ENCODE data around the gene VPS35L. TPM values are rescaled to one million over a fixed set of nuclear protein-coding genes. Genes with fewer than 3 reads are reported as not detected.

The VPS35L gene
- total RNA-seq, 1 donor from 2014 or later: 23.8 TPM

GRCh38 chr16:19655242-19655777 lies 99.8 kb downstream of the VPS35L start:
- no peaks in the 10 kb centered on the region for H3K27me3 ChIP-seq (ENCODE audit: low read depth)
- intact Hi-C loops (cut with micrococcal nuclease): no loop called here
- no peaks in the 10 kb centered on the region for H3K4me1 ChIP-seq
- no peak overlapping the region for H3K27ac ChIP-seq (replicated peaks)
- H3K9me3 ChIP-seq (replicated peaks): no peaks in the 10 kb centered on the region
- H3K4me3 ChIP-seq: no peak overlapping the region
- DNase-seq: no peak
- peaks cover 52% of the 10 kb centered on the region for H3K36me3 ChIP-seq
- TF ChIP-seq CTCF (IDR thresholded peaks at IDR 0.05; ENCODE audit: borderline replicate concordance): no peak

GRCh38 chr16:19657831-19658230 lies 102.3 kb downstream of the VPS35L start:
- no peaks in the 10 kb centered on the region for H3K4me1 ChIP-seq
- peaks cover 37% of the 10 kb centered on the region for H3K36me3 ChIP-seq
- H3K4me3 ChIP-seq: no peak overlapping the region
- intact Hi-C loops (cut with micrococcal nuclease): no loop called here
- no peaks in the 10 kb centered on the region for H3K27me3 ChIP-seq (ENCODE audit: low read depth)
- TF ChIP-seq CTCF (IDR thresholded peaks at IDR 0.05; ENCODE audit: borderline replicate concordance): no peak
- H3K27ac ChIP-seq (replicated peaks): no peak overlapping the region
- no peaks in the 10 kb centered on the region for H3K9me3 ChIP-seq (replicated peaks)
- DNase-seq: no peak

- H3K4me1 ChIP-seq: no peaks in the 10 kb centered on the region
- intact Hi-C loops (cut with micrococcal nuclease): no loop called here
- no peak overlapping the region for H3K4me3 ChIP-seq
- peak; percentile 40 for TF ChIP-seq CTCF (IDR thresholded peaks at IDR 0.05; ENCODE audit: borderline replicate concordance)
- peaks cover 29% of the 10 kb centered on the region for H3K36me3 ChIP-seq
- no peak overlapping the region for H3K27ac ChIP-seq (replicated peaks)
- no peaks in the 10 kb centered on the region for H3K9me3 ChIP-seq (replicated peaks)
- DNase-seq: no peak
- no peaks in the 10 kb centered on the region for H3K27me3 ChIP-seq (ENCODE audit: low read depth)
Measured at GRCh38 chr16:19659554-19659953, 104.1 kb downstream of the VPS35L start.

GRCh38 chr16:19660432-19660831 lies 104.9 kb downstream of the VPS35L start:
- Histone ChIP-seq H3K4me3 (no peak overlapping the region), H3K27me3 (ENCODE audit: low read depth) (no peaks in the 10 kb centered on the region), H3K9me3 (replicated peaks) (peaks cover 4% of the 10 kb centered on the region), H3K4me1 (no peaks in the 10 kb centered on the region), H3K27ac (replicated peaks) (no peak overlapping the region), H3K36me3 (peaks cover 28% of the 10 kb centered on the region)
- DNase-seq: no peak
- TF ChIP-seq CTCF (IDR thresholded peaks at IDR 0.05; ENCODE audit: borderline replicate concordance): no peak
- intact Hi-C loops (cut with micrococcal nuclease): no loop called here

GRCh38 chr16:19662351-19662750 lies 106.8 kb downstream of the VPS35L start:
- no peak overlapping the region for H3K27ac ChIP-seq (replicated peaks)
- peaks cover 6% of the 10 kb centered on the region for H3K9me3 ChIP-seq (replicated peaks)
- no peak overlapping the region for H3K4me3 ChIP-seq
- H3K4me1 ChIP-seq: peaks cover 16% of the 10 kb centered on the region
- no peaks in the 10 kb centered on the region for H3K27me3 ChIP-seq (ENCODE audit: low read depth)
- intact Hi-C loops (cut with micrococcal nuclease): no loop called here
- peaks cover 19% of the 10 kb centered on the region for H3K36me3 ChIP-seq
- no peak for DNase-seq
- TF ChIP-seq CTCF (IDR thresholded peaks at IDR 0.05; ENCODE audit: borderline replicate concordance): no peak

Measured in left ventricle myocardium inferior (tissue), 1 donor.